ENCODE results near the gene KLHL18. TPM values are rescaled to one million over a fixed set of nuclear protein-coding genes. Genes with fewer than 3 reads are reported as not detected.

The KLHL18 gene
- total RNA-seq, 1 donor from 2014 or later: 29.1 TPM

- no peak for TF ChIP-seq CTCF (conservative IDR thresholded peaks at IDR 0.05)
- Mint-ChIP-seq H3K27me3 (peaks cover 7% of the 10 kb centered on the region), H3K27ac (no peak overlapping the region), H3K36me3 (no peaks in the 10 kb centered on the region), H3K4me1 (ENCODE audit: unreplicated experiment) (peaks cover 5% of the 10 kb centered on the region), H3K9me3 (no peaks in the 10 kb centered on the region), H3K4me3 (no peak overlapping the region)
- DNase-seq (ENCODE audit: extremely low spot score, unreplicated experiment): no peak
Observed at GRCh38 chr3:47374587-47374986, 91.8 kb downstream of the KLHL18 start.

- DNase-seq (ENCODE audit: extremely low spot score, unreplicated experiment): no peak
- no peak overlapping the region for H3K27ac Mint-ChIP-seq
- TF ChIP-seq CTCF (conservative IDR thresholded peaks at IDR 0.05): no peak
- H3K9me3 Mint-ChIP-seq: no peaks in the 10 kb centered on the region
- peaks cover 15% of the 10 kb centered on the region for H3K4me1 Mint-ChIP-seq (ENCODE audit: unreplicated experiment)
- H3K36me3 Mint-ChIP-seq: peaks cover 4% of the 10 kb centered on the region
- H3K4me3 Mint-ChIP-seq: no peak overlapping the region
- H3K27me3 Mint-ChIP-seq: peaks cover 7% of the 10 kb centered on the region
Observed at GRCh38 chr3:47376393-47376792, 93.6 kb downstream of the KLHL18 start.

- peaks cover 21% of the 10 kb centered on the region for H3K4me1 Mint-ChIP-seq (ENCODE audit: unreplicated experiment)
- H3K4me3 Mint-ChIP-seq: no peak overlapping the region
- TF ChIP-seq CTCF (conservative IDR thresholded peaks at IDR 0.05): no peak
- H3K27me3 Mint-ChIP-seq: peaks cover 7% of the 10 kb centered on the region
- H3K27ac Mint-ChIP-seq: no peak overlapping the region
- H3K36me3 Mint-ChIP-seq: peaks cover 4% of the 10 kb centered on the region
- H3K9me3 Mint-ChIP-seq: no peaks in the 10 kb centered on the region
- no peak for DNase-seq (ENCODE audit: extremely low spot score, unreplicated experiment)
Observed at GRCh38 chr3:47377186-47377585, 94.4 kb downstream of the KLHL18 start.

- TF ChIP-seq CTCF (conservative IDR thresholded peaks at IDR 0.05): no peak
- Mint-ChIP-seq H3K27me3 (no peaks in the 10 kb centered on the region), H3K4me1 (ENCODE audit: unreplicated experiment) (peaks cover 28% of the 10 kb centered on the region), H3K4me3 (peak overlapping the region; percentile 25), H3K9me3 (no peaks in the 10 kb centered on the region), H3K27ac (peak overlapping the region; percentile 43), H3K36me3 (peaks cover 9% of the 10 kb centered on the region)
- DNase-seq (ENCODE audit: extremely low spot score, unreplicated experiment): no peak
Observed at GRCh38 chr3:47378869-47379268, 96.1 kb downstream of the KLHL18 start.

- Mint-ChIP-seq H3K4me3 (peak overlapping the region; percentile 100), H3K27ac (peak overlapping the region; percentile 100), H3K4me1 (ENCODE audit: unreplicated experiment) (peaks cover 28% of the 10 kb centered on the region), H3K9me3 (no peaks in the 10 kb centered on the region), H3K36me3 (peaks cover 9% of the 10 kb centered on the region), H3K27me3 (no peaks in the 10 kb centered on the region)
- TF ChIP-seq CTCF (conservative IDR thresholded peaks at IDR 0.05): no peak
- no peak for DNase-seq (ENCODE audit: extremely low spot score, unreplicated experiment)
Observed at GRCh38 chr3:47379411-47379899, 96.7 kb downstream of the KLHL18 start.
